Measurements from ENCODE around the gene TFCP2L1. TPM values are rescaled to one million over a fixed set of nuclear protein-coding genes. Genes with fewer than 3 reads are reported as not detected.

TFCP2L1 gene
- total RNA-seq, 2 experiments from 2014 or later: 0.17 to 0.30 TPM

GRCh38 chr2:121189011-121189410 lies 96.0 kb downstream of the TFCP2L1 start:
- no peak for DNase-seq
- intact Hi-C loops (cut with DNase I, micrococcal nuclease): no loop called here
- Mint-ChIP-seq H3K27ac (no peak overlapping the region), H3K4me3 (no peak overlapping the region), H3K9me3 (no peaks in the 10 kb centered on the region), H3K27me3 (peaks cover 5% of the 10 kb centered on the region), H3K36me3 (ENCODE audit: low read depth) (no peaks in the 10 kb centered on the region), H3K4me1 (ENCODE audit: low read depth) (no peaks in the 10 kb centered on the region)
- ChIA-PET POLR2A (no interaction called here), CTCF (no interaction called here)
- Histone ChIP-seq H3K27ac (ENCODE audit: low read depth in 1 of 2, low read length in 2 of 2) (no peak overlapping the region), H3K27me3 (ENCODE audit: control insufficient read depth in 1 of 2, insufficient read depth in 2 of 2, low read length in 2 of 2) (no peaks in the 10 kb centered on the region), H3K4me3 (ENCODE audit: low read length) (no peak overlapping the region), H3K4me1 (ENCODE audit: insufficient read depth, low read length) (no peaks in the 10 kb centered on the region), H3K36me3 (ENCODE audit: insufficient read depth, low read length) (no peaks in the 10 kb centered on the region), H3K9me3 (ENCODE audit: control insufficient read depth in 1 of 2, insufficient read depth in 1 of 2, low read length in 2 of 2) (peaks cover 0 to 9% of the 10 kb centered on the region in 2 experiments)
- ATAC-seq (ENCODE audit: poor library complexity): no peak
- no peak for TF ChIP-seq CTCF (IDR thresholded peaks at IDR 0.05)

GRCh38 chr2:121187982-121188411 lies 97.0 kb downstream of the TFCP2L1 start:
- H3K4me3 ChIP-seq (ENCODE audit: low read length): no peak overlapping the region
- ATAC-seq (ENCODE audit: poor library complexity) (no peak), DNase-seq (no peak)
- H3K27ac Mint-ChIP-seq: no peak overlapping the region
- H3K27me3 Mint-ChIP-seq: peaks cover 5% of the 10 kb centered on the region
- no peaks in the 10 kb centered on the region for H3K36me3 ChIP-seq (ENCODE audit: insufficient read depth, low read length)
- TF ChIP-seq CTCF (IDR thresholded peaks at IDR 0.05): no peak
- H3K27ac ChIP-seq (ENCODE audit: low read depth in 1 of 2, low read length in 2 of 2): no peak overlapping the region
- CTCF ChIA-PET: no interaction called here
- no peaks in the 10 kb centered on the region for H3K9me3 Mint-ChIP-seq
- intact Hi-C loops (cut with DNase I, micrococcal nuclease): no loop called here
- POLR2A ChIA-PET: no interaction called here
- peaks cover 0 to 9% of the 10 kb centered on the region in 2 experiments for H3K9me3 ChIP-seq (ENCODE audit: control insufficient read depth in 1 of 2, insufficient read depth in 1 of 2, low read length in 2 of 2)
- H3K4me3 Mint-ChIP-seq: no peak overlapping the region
- no peaks in the 10 kb centered on the region for H3K27me3 ChIP-seq (ENCODE audit: control insufficient read depth in 1 of 2, insufficient read depth in 2 of 2, low read length in 2 of 2)
- H3K4me1 Mint-ChIP-seq (ENCODE audit: low read depth): no peaks in the 10 kb centered on the region
- no peaks in the 10 kb centered on the region for H3K4me1 ChIP-seq (ENCODE audit: insufficient read depth, low read length)
- H3K36me3 Mint-ChIP-seq (ENCODE audit: low read depth): no peaks in the 10 kb centered on the region

GRCh38 chr2:121187351-121187981 lies 97.5 kb downstream of the TFCP2L1 start:
- Histone ChIP-seq H3K9me3 (ENCODE audit: control insufficient read depth in 1 of 2, insufficient read depth in 1 of 2, low read length in 2 of 2) (peaks cover 0 to 9% of the 10 kb centered on the region in 2 experiments), H3K27ac (ENCODE audit: low read depth in 1 of 2, low read length in 2 of 2) (no peak overlapping the region), H3K36me3 (ENCODE audit: insufficient read depth, low read length) (no peaks in the 10 kb centered on the region), H3K4me3 (ENCODE audit: low read length) (no peak overlapping the region), H3K4me1 (ENCODE audit: insufficient read depth, low read length) (no peaks in the 10 kb centered on the region), H3K27me3 (ENCODE audit: control insufficient read depth in 1 of 2, insufficient read depth in 2 of 2, low read length in 2 of 2) (no peaks in the 10 kb centered on the region)
- DNase-seq (no peak), ATAC-seq (ENCODE audit: poor library complexity) (no peak)
- Mint-ChIP-seq H3K27me3 (peaks cover 5% of the 10 kb centered on the region), H3K9me3 (no peaks in the 10 kb centered on the region), H3K4me1 (ENCODE audit: low read depth) (no peaks in the 10 kb centered on the region), H3K36me3 (ENCODE audit: low read depth) (no peaks in the 10 kb centered on the region), H3K27ac (no peak overlapping the region), H3K4me3 (no peak overlapping the region)
- CTCF ChIA-PET: no interaction called here
- no peak for TF ChIP-seq CTCF (IDR thresholded peaks at IDR 0.05)
- intact Hi-C loops (cut with DNase I, micrococcal nuclease): no loop called here
- POLR2A ChIA-PET: no interaction called here
